Breast epithelium (tissue), 4 donors: Measurements from ENCODE around the gene RHOV. TPM values are rescaled to one million over a fixed set of nuclear protein-coding genes. Genes with fewer than 3 reads are reported as not detected.

Source experiments
- DNase-seq, 2 donors: peaks; one replicate each; pipeline ENCODE4 v3.0.0-alpha.2; 2019; ENCODE audit warnings: low spot score in 2 of 2
- H3K27ac ChIP-seq, 2 donors: fragments of 200-600 bp; sonication (generic) in 1 of 2; one replicate each; pipeline ENCODE4 v1.5.1; 2016 to 2019; ENCODE audit warnings: mild to moderate bottlenecking in 1 of 2
- H3K27me3 ChIP-seq, 2 donors: fragments of 200-600 bp; sonication (generic) in 1 of 2; one replicate each; pipeline versions ENCODE4 v1.5.1 to v1.6.0; 2017 to 2019; ENCODE audit warnings: control low read depth in 1 of 2, mild to moderate bottlenecking in 1 of 2
- H3K36me3 ChIP-seq: fragments of 200-600 bp; one replicate; pipeline ENCODE4 v1.5.1; 2019
- H3K4me1 ChIP-seq, 2 donors: fragments of 200-600 bp; sonication (generic); one replicate each; pipeline ENCODE4 v1.5.1; 2016 to 2019; ENCODE audit warnings: control low read depth in 1 of 2
- H3K4me3 ChIP-seq, 3 donors: fragments of 200-600 bp; sonication (generic); 1 replicate in 2 of 3; 2 replicates in 1 of 3; pipeline ENCODE4 v1.5.1; 2016 to 2019; ENCODE audit warnings: mild to moderate bottlenecking in 3 of 3, moderate library complexity in 2 of 3
- H3K9me3 ChIP-seq, 2 donors: fragments of 200-600 bp; sonication (generic) in 1 of 2; one replicate each; pipeline ENCODE4 v1.5.1; 2016 to 2019; ENCODE audit warnings: control low read depth in 1 of 2
- CTCF ChIP-seq, 3 donors: fragments of 450-650 bp; IDR thresholded peaks; one replicate each; pipeline ENCODE4 v1.5.1; 2016 to 2017; ENCODE audit warnings: antibody characterized with exemption in 3 of 3, mild to moderate bottlenecking in 3 of 3, moderate library complexity in 3 of 3
- POLR2A ChIP-seq: fragments of 450-650 bp; IDR thresholded peaks from one replicate; pipeline ENCODE4 v1.6.1; 2016; ENCODE audit warnings: antibody characterized with exemption, mild to moderate bottlenecking, moderate library complexity
- POLR2AphosphoS5 ChIP-seq, 3 donors: sonication (generic); formaldehyde crosslinking; IDR thresholded peaks; one replicate each; pipeline ENCODE4 v1.6.1; 2017; ENCODE audit warnings: antibody characterized with exemption in 3 of 3
- intact Hi-C: fragments of 100-400 bp; cut with DNase I; formaldehyde crosslinking; loops from one replicate; pipeline ENCODE4 v1.15.1; 2023; ENCODE audit warnings: low total_unique reads
- total RNA-seq, 3 donors: library from RNA; depleted of rRNA; stranded (reverse); fragments of >200 nt; gene quantifications; one replicate each; pipeline ENCODE4 v1.1.0, GENCODE V29; 2016

Gene RHOV
- total RNA-seq, 3 donors from 2014 or later = 8.5 to 12.1 TPM; not detected in 1

GRCh38 chr15:40838756-40839155 lies 35.3 kb downstream of the RHOV start:
- no peak for TF ChIP-seq POLR2AphosphoS5 (IDR thresholded peaks at IDR 0.05)
- no peak for TF ChIP-seq CTCF (IDR thresholded peaks at IDR 0.05)
- TF ChIP-seq POLR2A = no peak
- Histone ChIP-seq H3K4me1 (no peaks in the 10 kb centered on the region), H3K27ac (peak overlapping the region in 1 of 2 donors; percentile 54), H3K27me3 (no peaks in the 10 kb centered on the region), H3K36me3 (no peaks in the 10 kb centered on the region), H3K9me3 (no peaks in the 10 kb centered on the region), H3K4me3 (no peak overlapping the region)
- DNase-seq = no peak
- intact Hi-C loops = no loop called here

- intact Hi-C loops = no loop called here
- no peaks in the 10 kb centered on the region for H3K9me3 ChIP-seq
- TF ChIP-seq POLR2AphosphoS5 (IDR thresholded peaks at IDR 0.05) (no peak), POLR2A (no peak), CTCF (IDR thresholded peaks at IDR 0.05) (no peak)
- no peak for DNase-seq
- H3K36me3 ChIP-seq = no peaks in the 10 kb centered on the region
- H3K4me1 ChIP-seq = no peaks in the 10 kb centered on the region
- H3K4me3 ChIP-seq = no peak overlapping the region
- H3K27ac ChIP-seq = no peak overlapping the region
- H3K27me3 ChIP-seq = no peaks in the 10 kb centered on the region
Measured at GRCh38 chr15:40836020-40836419, 38.0 kb downstream of the RHOV start.

- Histone ChIP-seq H3K27me3 (no peaks in the 10 kb centered on the region), H3K9me3 (no peaks in the 10 kb centered on the region), H3K27ac (no peak overlapping the region), H3K4me1 (no peaks in the 10 kb centered on the region), H3K36me3 (no peaks in the 10 kb centered on the region), H3K4me3 (no peak overlapping the region)
- intact Hi-C loops = no loop called here
- peak in 1 of 2 donors; percentile 7 for DNase-seq
- no peak for TF ChIP-seq POLR2AphosphoS5 (IDR thresholded peaks at IDR 0.05)
- TF ChIP-seq CTCF (IDR thresholded peaks at IDR 0.05) = no peak
Measured at GRCh38 chr15:40832903-40833302, 41.1 kb downstream of the RHOV start.

GRCh38 chr15:40831861-40832260 lies 42.2 kb downstream of the RHOV start:
- no peaks in the 10 kb centered on the region for H3K27me3 ChIP-seq
- intact Hi-C loops = no loop called here
- no peaks in the 10 kb centered on the region for H3K4me1 ChIP-seq
- H3K36me3 ChIP-seq = no peaks in the 10 kb centered on the region
- TF ChIP-seq POLR2A = no peak
- TF ChIP-seq CTCF (IDR thresholded peaks at IDR 0.05) = no peak
- no peak for TF ChIP-seq POLR2AphosphoS5 (IDR thresholded peaks at IDR 0.05)
- peak in 1 of 2 donors; percentile 2 for DNase-seq
- H3K9me3 ChIP-seq = no peaks in the 10 kb centered on the region
- H3K4me3 ChIP-seq = no peak overlapping the region
- H3K27ac ChIP-seq = no peak overlapping the region

- intact Hi-C loops = no loop called here
- no peak overlapping the region for H3K4me3 ChIP-seq
- no peaks in the 10 kb centered on the region for H3K9me3 ChIP-seq
- no peak for TF ChIP-seq POLR2AphosphoS5 (IDR thresholded peaks at IDR 0.05)
- no peak for TF ChIP-seq POLR2A
- no peak for TF ChIP-seq CTCF (IDR thresholded peaks at IDR 0.05)
- H3K27me3 ChIP-seq = no peaks in the 10 kb centered on the region
- no peak overlapping the region for H3K27ac ChIP-seq
- DNase-seq = no peak
- no peaks in the 10 kb centered on the region for H3K4me1 ChIP-seq
- no peaks in the 10 kb centered on the region for H3K36me3 ChIP-seq
Measured at GRCh38 chr15:40830884-40831283, 43.1 kb downstream of the RHOV start.
